ENCODE data around the gene BSCL2.

DNA sequence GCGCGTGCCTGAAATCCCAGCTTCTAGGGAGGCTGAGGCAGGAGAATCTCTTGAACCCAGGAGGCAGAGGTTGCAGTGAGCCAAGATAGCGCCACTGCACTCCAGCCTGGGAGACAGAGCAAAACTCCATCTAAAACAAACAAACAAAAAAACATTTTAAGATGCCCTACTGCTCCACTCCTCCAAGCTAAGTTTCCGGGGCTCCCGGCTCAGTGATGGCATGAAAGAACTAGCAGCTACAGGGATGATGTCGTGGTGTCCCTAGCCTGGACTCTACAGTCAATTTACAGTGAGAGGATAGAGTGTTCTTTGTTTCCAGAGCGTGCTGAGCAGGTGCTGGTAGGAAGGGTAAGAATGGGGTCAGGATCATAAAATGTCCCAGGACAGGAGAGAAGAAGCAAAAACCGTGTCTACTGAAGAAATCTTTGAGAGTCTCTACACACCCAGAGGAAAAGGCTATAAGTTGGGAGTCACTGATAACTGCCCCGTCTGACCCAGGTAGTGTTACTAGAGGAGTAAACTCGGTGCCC is 47.9 kb upstream of the BSCL2 start:
- TF ChIP-seq GATA2 (IDR thresholded peaks at IDR 0.05; ENCODE audit: low read depth, low read length), result no peak
- no peak for TF ChIP-seq GATA3 (IDR thresholded peaks at IDR 0.05; ENCODE audit: low read depth, low read length)
